SH-SY5Y (cell line): ENCODE measurements around the gene XXYLT1.

Source experiments
- GATA2 ChIP-seq: IDR thresholded peaks from 2 replicates; pipeline ENCODE4 v1.6.1; 2011; ENCODE audit warnings: mild to moderate bottlenecking, low read depth, low read length
- GATA3 ChIP-seq: IDR thresholded peaks from 2 replicates; pipeline ENCODE4 v1.6.1; 2011; ENCODE audit warnings: low read depth, mild to moderate bottlenecking, low read length, moderate library complexity

- TF ChIP-seq GATA2 (no peak), GATA3 (no peak)
These were observed 98.8 kb downstream of the XXYLT1 start for GRCh38 chr3:195172039-195172684.
